GM20000 (cell line): ENCODE measurements around the gene FANCL.
"Not testable (repeated sequence)": the region's sequence is repeated elsewhere in the genome, so short reads cannot be mapped to it uniquely, and the experiment has no call there.

Experiments used
- DNase-seq: peaks from one replicate; pipeline ENCODE4 v3.0.0; 2012; ENCODE audit warnings: low spot score
- CTCF ChIP-seq: IDR thresholded peaks from 2 replicates; pipeline ENCODE4 v1.5.1; 2012; ENCODE audit warnings: mild to moderate bottlenecking, control low read depth; ENCODE audit errors: extremely low read depth, missing control alignments

The FANCL gene

GRCh38 chr2:58221909-58222308, 19.2 kb downstream of the FANCL start:
- TF ChIP-seq CTCF: no peak
- DNase-seq: no peak

- no peak for TF ChIP-seq CTCF
- DNase-seq: no peak
Measured at GRCh38 chr2:58215429-58215828, 25.7 kb downstream of the FANCL start.

- not testable (repeated sequence) for DNase-seq
Measured at GRCh38 chr2:58210951-58211568, 30.1 kb downstream of the FANCL start.

- no peak for TF ChIP-seq CTCF
- no peak for DNase-seq
Measured at GRCh38 chr2:58207189-58207588, 33.9 kb downstream of the FANCL start.

- no peak for TF ChIP-seq CTCF
- no peak for DNase-seq
Measured at GRCh38 chr2:58206785-58207184, 34.3 kb downstream of the FANCL start.

- DNase-seq: no peak
- TF ChIP-seq CTCF: no peak
Measured at GRCh38 chr2:58204195-58204959, 36.7 kb downstream of the FANCL start.

GRCh38 chr2:58203018-58203417, 38.1 kb downstream of the FANCL start:
- DNase-seq: no peak
- no peak for TF ChIP-seq CTCF

GRCh38 chr2:58202404-58202803, 38.7 kb downstream of the FANCL start:
- no peak for DNase-seq
- no peak for TF ChIP-seq CTCF
